MM.1S (cell line): Measurements from ENCODE around the gene ZNF785.

Experiments
- DNase-seq: peaks from one replicate; pipeline ENCODE4 v3.0.0-alpha.2; 2015
- H2AFZ ChIP-seq: fragments of 300-600 bp; sonication (generic); 2 replicates; pipeline ENCODE4 v1.6.0; 2016; ENCODE audit warnings: antibody characterized with exemption, low read length
- H3F3A ChIP-seq: fragments of 300-600 bp; sonication (generic); 2 replicates; pipeline ENCODE4 v1.6.1; 2016; ENCODE audit warnings: mild to moderate bottlenecking, antibody characterized with exemption, low read length, moderate library complexity, mixed read lengths; ENCODE audit not compliant: insufficient read depth
- H3K27ac ChIP-seq: fragments of 300-600 bp; sonication (generic); 2 replicates; pipeline ENCODE4 v1.5.1; 2016; ENCODE audit warnings: mild to moderate bottlenecking, low read length
- H3K27me3 ChIP-seq: fragments of 300-600 bp; sonication (generic); replicated peaks from 2 replicates; pipeline ENCODE4 v1.6.0; 2016; ENCODE audit warnings: low read length; ENCODE audit not compliant: insufficient read depth
- H3K36me3 ChIP-seq: fragments of 300-600 bp; sonication (generic); replicated peaks from 2 replicates; pipeline ENCODE4 v1.6.1; 2016; ENCODE audit warnings: mild to moderate bottlenecking, low read length, mixed read lengths; ENCODE audit not compliant: insufficient read depth
- H3K4me1 ChIP-seq: fragments of 300-600 bp; sonication (generic); 2 replicates; pipeline ENCODE4 v1.6.1; 2016; ENCODE audit warnings: low read length, mixed read lengths
- H3K4me2 ChIP-seq: fragments of 300-600 bp; sonication (generic); 2 replicates; pipeline ENCODE4 v1.6.0; 2016; ENCODE audit warnings: low read depth, low read length
- H3K4me3 ChIP-seq: fragments of 300-600 bp; sonication (generic); 2 replicates; pipeline ENCODE4 v1.5.1; 2016; ENCODE audit warnings: low read length, mixed read lengths
- H3K79me2 ChIP-seq: fragments of 300-600 bp; sonication (generic); 2 replicates; pipeline ENCODE4 v1.6.1; 2016; ENCODE audit warnings: mixed run types, low read length, mixed read lengths
- H3K9ac ChIP-seq: fragments of 300-600 bp; sonication (generic); 2 replicates; pipeline ENCODE4 v1.6.1; 2016; ENCODE audit warnings: low read length, mixed read lengths
- H3K9me2 ChIP-seq: fragments of 300-600 bp; sonication (generic); replicated peaks from 2 replicates; pipeline ENCODE4 v1.6.1; 2016; ENCODE audit warnings: mild to moderate bottlenecking, low read length, mixed read lengths; ENCODE audit not compliant: insufficient read depth
- H3K9me3 ChIP-seq: fragments of 300-600 bp; sonication (generic); replicated peaks from 2 replicates; pipeline ENCODE4 v1.6.1; 2016; ENCODE audit warnings: mild to moderate bottlenecking, low read length, mixed read lengths; ENCODE audit not compliant: insufficient read depth
- H4K20me1 ChIP-seq: fragments of 300-600 bp; sonication (generic); 2 replicates; pipeline ENCODE4 v1.6.1; 2016; ENCODE audit warnings: mild to moderate bottlenecking, low read length, moderate library complexity, mixed read lengths; ENCODE audit not compliant: insufficient read depth
- CTCF ChIP-seq: fragments of 300-600 bp; sonication (generic); IDR thresholded peaks from 2 replicates; pipeline ENCODE4 v1.5.1; 2016; ENCODE audit warnings: antibody characterized with exemption, low read length, mixed read lengths
- EZH2 ChIP-seq: fragments of 300-600 bp; sonication (generic); optimal IDR thresholded peaks from 2 replicates; pipeline ENCODE3; 2017; ENCODE audit warnings: low read depth, mild to moderate bottlenecking, antibody characterized with exemption, low read length, mixed read lengths
- EZH2phosphoT487 ChIP-seq: fragments of 300-600 bp; sonication (generic); IDR thresholded peaks from 2 replicates; pipeline ENCODE4 v1.6.1; 2018; ENCODE audit warnings: antibody characterized with exemption, low read length

The ZNF785 gene

GRCh38 chr16:30619638-30620037 lies 34.1 kb upstream of the ZNF785 start:
- no peaks in the 10 kb centered on the region for H3K9me3 ChIP-seq
- H3K27ac ChIP-seq: no peak overlapping the region
- no peak for TF ChIP-seq EZH2
- no peak for TF ChIP-seq CTCF
- TF ChIP-seq EZH2phosphoT487: no peak

GRCh38 chr16:30619202-30619601 lies 33.7 kb upstream of the ZNF785 start:
- TF ChIP-seq EZH2 (no peak), EZH2phosphoT487 (no peak), CTCF (no peak)
- no peak for DNase-seq
- Histone ChIP-seq H3K9ac (no peak overlapping the region), H3K36me3 (no peaks in the 10 kb centered on the region), H3K27me3 (no peaks in the 10 kb centered on the region), H3F3A (no peaks in the 10 kb centered on the region), H3K4me3 (no peak overlapping the region), H4K20me1 (no peaks in the 10 kb centered on the region), H3K9me3 (no peaks in the 10 kb centered on the region), H3K79me2 (no peaks in the 10 kb centered on the region), H3K4me1 (no peaks in the 10 kb centered on the region), H3K9me2 (no peaks in the 10 kb centered on the region), H3K4me2 (no peak overlapping the region), H2AFZ (no peak overlapping the region), H3K27ac (no peak overlapping the region)

More at GRCh38 chr16:30619638-30620037, 34.1 kb upstream of the ZNF785 start:
- Histone ChIP-seq H3K9ac (no peak overlapping the region), H3K4me2 (no peak overlapping the region), H3K4me1 (no peaks in the 10 kb centered on the region), H3K27me3 (no peaks in the 10 kb centered on the region), H3K9me2 (no peaks in the 10 kb centered on the region), H3K4me3 (no peak overlapping the region), H2AFZ (no peak overlapping the region), H4K20me1 (no peaks in the 10 kb centered on the region), H3K36me3 (no peaks in the 10 kb centered on the region), H3F3A (no peaks in the 10 kb centered on the region), H3K79me2 (no peaks in the 10 kb centered on the region)
- DNase-seq: no peak

- no peaks in the 10 kb centered on the region for H3K4me1 ChIP-seq
- no peaks in the 10 kb centered on the region for H3K9me3 ChIP-seq
- H3K27me3 ChIP-seq: no peaks in the 10 kb centered on the region
- H3K9me2 ChIP-seq: no peaks in the 10 kb centered on the region
- TF ChIP-seq EZH2phosphoT487 (no peak), EZH2 (no peak), CTCF (peak; percentile 89)
- no peaks in the 10 kb centered on the region for H3K79me2 ChIP-seq
- H3K4me2 ChIP-seq: no peak overlapping the region
- H4K20me1 ChIP-seq: no peaks in the 10 kb centered on the region
- H3K9ac ChIP-seq: no peak overlapping the region
- H3F3A ChIP-seq: no peaks in the 10 kb centered on the region
- no peak overlapping the region for H3K27ac ChIP-seq
- H3K36me3 ChIP-seq: no peaks in the 10 kb centered on the region
- H3K4me3 ChIP-seq: no peak overlapping the region
- no peak overlapping the region for H2AFZ ChIP-seq
- peak; percentile 77 for DNase-seq
Observed at GRCh38 chr16:30615358-30616091, 30.0 kb upstream of the ZNF785 start.
